GM13976 (cell line): Measurements from ENCODE around the gene TCF4.

Experiments
- DNase-seq: peaks from one replicate; pipeline ENCODE4 v3.0.0; 2012; ENCODE audit warnings: low spot score
- CTCF ChIP-seq: IDR thresholded peaks from 2 replicates; pipeline ENCODE4 v1.5.1; 2012; ENCODE audit warnings: borderline replicate concordance, mild to moderate bottlenecking; ENCODE audit not compliant: insufficient read depth; ENCODE audit errors: extremely low read depth, missing control alignments, control extremely low read depth
- in situ Hi-C: fragments of 300-500 bp; cut with MboI; formaldehyde crosslinking; loops from one replicate; pipeline ENCODE4 v1.12.0; 2022; ENCODE audit warnings: low sequenced_read_pairs, mixed read lengths, inconsistent platforms; ENCODE audit not compliant: unreplicated experiment

Gene TCF4

GRCh38 chr18:55407774-55408535 is 180.0 kb downstream of the TCF4 start:
- no peak for DNase-seq
- in situ Hi-C loops, result loop anchor here (10.0 to 25.0 kb wide), 2 partner anchors 379 to 1167 kb away; no protein-coding TSS in a partner anchor
- TF ChIP-seq CTCF, result no peak

- TF ChIP-seq CTCF, result no peak
- in situ Hi-C loops, result loop anchor here (10.0 to 25.0 kb wide), 2 partner anchors 380 to 1168 kb away; no protein-coding TSS in a partner anchor
- DNase-seq, result no peak
These were observed 180.8 kb downstream of the TCF4 start for GRCh38 chr18:55407191-55407590.

GRCh38 chr18:55406451-55406991 is 181.5 kb downstream of the TCF4 start:
- no peak for DNase-seq
- in situ Hi-C loops, result loop anchor here (10.0 to 25.0 kb wide), 2 partner anchors 381 to 1168 kb away; no protein-coding TSS in a partner anchor
- no peak for TF ChIP-seq CTCF

GRCh38 chr18:55405893-55406406 is 182.0 kb downstream of the TCF4 start:
- no peak for DNase-seq
- in situ Hi-C loops, result loop anchor here (10.0 to 25.0 kb wide), 2 partner anchors 381 to 1169 kb away; no protein-coding TSS in a partner anchor

GRCh38 chr18:55405475-55405874 is 182.5 kb downstream of the TCF4 start:
- TF ChIP-seq CTCF, result no peak
- no peak for DNase-seq
- in situ Hi-C loops, result loop anchor here (10.0 to 25.0 kb wide), 2 partner anchors 382 to 1169 kb away; no protein-coding TSS in a partner anchor

More at GRCh38 chr18:55405893-55406406, 182.0 kb downstream of the TCF4 start:
- no peak for TF ChIP-seq CTCF

GRCh38 chr18:55404832-55405465 is 183.0 kb downstream of the TCF4 start:
- no peak for DNase-seq
- in situ Hi-C loops, result loop anchor here (10.0 to 25.0 kb wide), 2 partner anchors 382 to 1170 kb away; no protein-coding TSS in a partner anchor
- TF ChIP-seq CTCF, result no peak
